HG03108 (cell line): ENCODE data around the gene AP3M1.
"Not testable (repeated sequence)": the region's sequence is repeated elsewhere in the genome, so short reads cannot be mapped to it uniquely, and the experiment has no call there.

ENCODE experiments used
- ATAC-seq: cut with Tn5 transposase; IDR thresholded peaks from one replicate; pipeline ENCODE4 v1.9.1; 2021; ENCODE audit warnings: moderate library complexity; ENCODE audit not compliant: unreplicated experiment

Gene AP3M1, protein sequence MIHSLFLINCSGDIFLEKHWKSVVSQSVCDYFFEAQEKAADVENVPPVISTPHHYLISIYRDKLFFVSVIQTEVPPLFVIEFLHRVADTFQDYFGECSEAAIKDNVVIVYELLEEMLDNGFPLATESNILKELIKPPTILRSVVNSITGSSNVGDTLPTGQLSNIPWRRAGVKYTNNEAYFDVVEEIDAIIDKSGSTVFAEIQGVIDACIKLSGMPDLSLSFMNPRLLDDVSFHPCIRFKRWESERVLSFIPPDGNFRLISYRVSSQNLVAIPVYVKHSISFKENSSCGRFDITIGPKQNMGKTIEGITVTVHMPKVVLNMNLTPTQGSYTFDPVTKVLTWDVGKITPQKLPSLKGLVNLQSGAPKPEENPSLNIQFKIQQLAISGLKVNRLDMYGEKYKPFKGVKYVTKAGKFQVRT

GRCh38 chr10:74150204-74150989 lies at the start of gene AP3M1:
AP3M1 (minus strand) TSS chr10:74150828; CDS start chr10:74138379, 12,449 bp downstream.
- ATAC-seq = peak; percentile 30

GRCh38 chr10:74199315-74199714 lies 48.7 kb upstream of the AP3M1 start:
- no peak for ATAC-seq

- no peak for ATAC-seq
Measured at GRCh38 chr10:74194999-74195398, 44.4 kb upstream of the AP3M1 start.

- no peak for ATAC-seq
Measured at GRCh38 chr10:74194545-74194944, 43.9 kb upstream of the AP3M1 start.

DNA sequence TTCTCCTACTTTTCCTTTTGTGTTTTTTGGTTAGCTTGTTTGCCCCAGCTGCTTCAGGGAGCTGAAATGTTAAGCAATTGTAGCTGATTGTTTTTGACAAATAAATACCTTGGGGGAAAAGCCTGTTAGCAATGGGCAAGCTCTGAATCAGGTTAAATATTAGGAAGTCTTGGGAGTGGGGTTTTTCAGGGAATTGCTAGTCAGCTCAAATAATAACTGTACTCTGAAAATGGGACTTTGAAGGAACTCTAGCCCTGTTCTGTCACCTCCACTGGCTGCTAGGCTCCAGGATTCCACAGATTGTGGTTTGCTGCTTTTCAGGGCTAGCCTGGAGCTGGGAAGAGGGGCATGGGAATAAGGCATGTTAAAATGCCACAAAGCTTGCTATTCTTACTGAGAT lies 39.9 kb upstream of the AP3M1 start:
- ATAC-seq = no peak

DNA sequence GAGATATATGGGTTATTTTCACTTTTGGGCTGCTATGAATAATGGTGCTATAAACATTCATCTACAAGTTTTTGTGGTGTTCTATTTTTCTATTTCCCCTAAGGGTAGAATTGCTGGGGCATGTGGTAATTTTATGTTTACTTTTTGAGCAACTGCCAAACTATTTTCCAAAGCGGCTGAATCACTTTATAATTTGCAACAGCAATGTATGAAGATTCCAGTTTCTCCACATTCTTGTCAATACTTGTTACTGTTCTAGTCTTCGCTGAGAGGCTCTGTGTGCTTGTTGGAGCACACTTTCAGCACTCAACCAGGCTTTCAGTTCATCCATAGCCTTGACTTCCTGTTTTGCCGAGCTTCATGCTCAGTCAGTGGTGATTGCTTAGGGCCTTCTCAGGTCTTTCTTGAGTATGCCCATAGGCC lies 39.4 kb upstream of the AP3M1 start:
- peak; percentile 83 for ATAC-seq

- ATAC-seq = not testable (repeated sequence)
Measured at GRCh38 chr10:74188617-74189016, 38.0 kb upstream of the AP3M1 start.

- ATAC-seq = no peak
Measured at GRCh38 chr10:74187237-74187636, 36.6 kb upstream of the AP3M1 start.

- no peak for ATAC-seq
Measured at GRCh38 chr10:74186678-74187077, 36.0 kb upstream of the AP3M1 start.

DNA sequence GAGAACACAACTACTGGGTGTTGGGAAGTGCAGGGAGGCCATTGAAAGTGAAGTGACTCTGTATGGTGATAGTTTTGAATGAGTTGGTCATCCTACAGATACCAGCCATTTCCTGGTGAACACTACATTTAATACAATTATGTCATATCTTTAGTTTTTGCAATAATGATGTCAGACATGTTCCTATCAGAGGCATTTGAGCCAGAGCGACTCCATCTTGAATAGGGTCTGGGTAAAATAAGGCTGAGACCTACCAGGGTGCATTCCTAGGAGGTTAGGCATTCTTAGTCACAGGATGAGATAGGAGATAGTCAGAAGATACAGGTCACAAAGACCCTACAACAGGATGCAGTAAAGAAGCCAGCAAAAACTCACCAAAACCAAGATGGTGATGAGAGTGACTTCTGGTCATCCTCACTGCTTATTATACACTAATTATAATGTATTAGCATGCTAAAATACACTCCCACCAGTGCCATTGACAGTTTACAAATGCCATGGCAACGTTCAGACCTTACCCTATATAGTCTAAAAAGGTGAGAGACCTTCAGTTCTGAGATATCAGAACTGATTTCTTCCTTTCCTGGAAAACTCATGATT lies 28.6 kb upstream of the AP3M1 start:
- ATAC-seq = no peak

DNA sequence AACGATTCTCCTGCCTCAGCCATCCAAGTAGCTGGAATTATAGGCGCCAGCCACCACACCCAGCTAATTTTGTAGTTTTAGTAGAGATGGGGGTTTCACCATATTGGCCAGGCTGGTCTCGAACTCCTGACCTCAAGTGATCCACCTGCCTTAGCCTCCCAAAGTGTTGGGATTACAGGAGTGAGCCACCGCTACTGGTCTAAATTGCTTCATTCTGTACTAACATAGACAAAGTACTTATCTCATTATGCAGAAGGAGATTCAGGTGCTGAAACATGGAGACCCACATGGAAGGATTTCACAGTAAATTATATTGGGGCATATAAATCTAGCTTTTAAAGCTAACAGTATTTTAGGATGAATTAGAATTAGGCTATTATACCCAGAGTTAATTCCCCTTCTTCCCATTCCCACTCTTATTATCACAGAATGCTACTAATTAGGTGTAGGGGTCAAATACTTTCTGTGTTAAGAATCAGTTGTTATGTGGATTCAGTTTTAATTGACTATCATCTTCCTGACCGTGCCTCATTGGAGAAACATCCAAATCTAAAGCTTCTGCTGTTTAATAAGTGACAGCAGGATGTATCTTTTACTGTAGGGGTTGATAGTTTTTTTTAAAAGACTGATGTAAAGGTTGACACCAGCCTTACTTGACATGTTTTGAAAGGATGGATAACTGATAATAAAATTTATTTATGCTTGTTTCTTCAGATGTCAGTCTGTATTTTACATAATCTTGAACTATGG lies 27.6 kb upstream of the AP3M1 start:
- no peak for ATAC-seq

GRCh38 chr10:74177140-74177677 lies 26.6 kb upstream of the AP3M1 start:
- no peak for ATAC-seq

DNA sequence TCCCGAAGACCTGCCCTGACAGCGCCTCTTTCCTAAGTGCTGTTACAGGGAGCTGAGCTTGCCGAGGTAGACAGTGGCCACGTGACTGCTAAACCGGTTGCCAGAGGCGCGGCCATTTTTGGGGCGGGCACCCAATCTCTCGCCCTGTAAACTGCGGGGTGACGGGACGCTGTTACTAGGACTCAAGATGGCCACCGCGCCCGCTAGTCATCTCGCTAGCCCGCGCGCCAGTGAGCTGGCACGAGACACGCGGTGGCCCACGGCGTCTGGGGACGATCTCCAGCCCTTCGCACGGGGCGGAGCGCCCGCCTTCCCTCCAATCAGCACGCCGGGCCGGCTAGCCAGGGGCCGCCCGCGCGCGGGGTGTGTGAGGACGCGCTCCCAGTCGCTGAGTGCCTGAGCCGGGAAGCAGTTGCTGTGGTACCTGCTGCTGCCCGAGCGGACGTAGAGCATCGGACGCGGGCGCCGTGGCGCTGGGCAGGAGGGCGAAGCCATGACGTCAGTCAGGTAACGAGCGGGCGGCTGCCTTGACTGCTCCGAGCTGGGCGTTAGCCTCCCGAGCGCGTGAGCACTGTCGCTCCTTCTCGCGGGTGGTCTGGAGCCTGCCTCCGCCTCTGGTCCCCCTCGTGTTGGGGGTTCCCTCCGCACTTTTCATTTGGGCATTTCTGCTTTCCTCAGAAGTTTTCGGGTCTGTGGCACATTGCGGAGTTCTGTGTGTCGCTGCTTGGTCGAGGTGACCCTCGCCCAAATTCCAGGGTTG lies 25.9 kb upstream of the AP3M1 start:
- ATAC-seq = peak; percentile 83

DNA sequence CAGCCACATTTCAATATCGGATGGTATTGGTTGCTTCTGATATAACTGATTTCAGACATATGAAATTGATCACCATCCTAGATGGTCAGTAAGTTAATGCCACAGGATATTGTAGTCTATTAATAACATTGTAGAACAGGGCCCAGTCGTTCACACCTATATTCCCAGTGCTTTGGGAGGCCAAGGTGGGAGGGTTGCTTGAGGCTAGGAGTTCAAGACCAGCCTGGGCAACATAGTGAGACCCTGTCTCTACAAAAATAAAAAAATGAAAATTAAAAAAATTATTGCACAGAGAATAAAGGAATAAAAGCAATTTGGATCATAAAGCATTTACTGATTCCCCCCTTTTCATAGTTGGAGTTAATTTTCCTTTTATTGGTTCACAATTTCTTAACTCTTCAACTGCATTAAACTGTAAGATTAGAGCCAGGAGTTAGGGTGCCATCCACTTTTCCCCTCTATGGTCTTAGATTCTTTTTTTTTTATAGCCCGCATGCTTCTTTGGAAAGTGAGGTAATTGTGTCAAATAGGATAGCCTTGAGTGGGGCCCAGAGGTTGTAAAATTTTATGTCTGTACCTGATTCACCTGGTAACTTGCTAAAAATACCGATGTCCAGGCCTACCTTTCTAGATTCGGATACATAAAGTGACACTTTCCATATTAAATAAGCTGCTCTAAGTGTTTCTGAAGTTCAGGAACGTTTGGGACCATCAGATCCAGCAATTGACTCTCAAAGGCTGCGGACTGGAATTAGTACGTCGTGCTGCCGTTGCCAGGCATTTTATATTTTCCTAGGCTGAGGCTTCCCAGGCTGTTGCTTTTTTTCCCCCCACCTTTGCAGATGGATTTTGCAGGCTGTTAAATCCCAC lies 25.1 kb upstream of the AP3M1 start:
- no peak for ATAC-seq

DNA sequence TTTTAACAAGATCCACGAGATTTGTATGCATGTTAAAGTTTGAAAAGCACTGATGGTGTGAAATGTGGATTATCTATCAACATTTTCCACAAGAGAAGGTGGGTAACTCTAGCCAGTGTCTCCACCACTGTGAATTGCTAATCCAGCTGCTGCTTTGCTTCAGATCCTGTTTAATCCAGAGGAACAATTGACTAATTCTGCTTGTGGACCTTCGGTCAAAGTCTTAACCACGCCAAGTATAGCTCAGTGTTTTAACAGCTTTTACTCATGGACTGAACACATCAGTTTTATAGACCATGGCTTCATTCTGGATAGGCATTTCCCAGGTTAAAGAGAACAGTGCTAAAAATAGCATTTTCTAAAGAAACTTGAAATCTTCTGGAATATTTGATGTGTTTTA lies 23.9 kb upstream of the AP3M1 start:
- ATAC-seq = no peak

- ATAC-seq = no peak
Measured at GRCh38 chr10:74171625-74172024, 21.0 kb upstream of the AP3M1 start.

DNA sequence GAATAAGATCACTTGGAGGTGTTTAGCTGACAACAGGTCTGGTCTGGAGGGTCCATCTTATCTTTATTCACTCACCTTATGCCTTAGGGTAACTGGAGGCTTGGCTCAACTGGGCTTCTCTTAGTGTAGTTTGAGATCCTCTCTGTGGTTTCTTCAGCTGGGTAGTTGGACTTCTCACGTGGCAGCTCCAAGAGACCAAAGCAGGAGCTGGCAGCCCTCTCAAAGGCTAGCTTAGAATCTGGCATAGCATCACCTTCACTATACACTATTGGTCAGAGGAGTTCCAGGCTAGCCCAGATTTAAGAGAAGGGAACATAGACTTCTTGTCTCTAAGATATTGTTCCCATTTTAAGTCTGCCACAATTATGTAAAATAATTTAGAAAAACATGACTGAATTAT lies 16.8 kb upstream of the AP3M1 start:
- no peak for ATAC-seq

DNA sequence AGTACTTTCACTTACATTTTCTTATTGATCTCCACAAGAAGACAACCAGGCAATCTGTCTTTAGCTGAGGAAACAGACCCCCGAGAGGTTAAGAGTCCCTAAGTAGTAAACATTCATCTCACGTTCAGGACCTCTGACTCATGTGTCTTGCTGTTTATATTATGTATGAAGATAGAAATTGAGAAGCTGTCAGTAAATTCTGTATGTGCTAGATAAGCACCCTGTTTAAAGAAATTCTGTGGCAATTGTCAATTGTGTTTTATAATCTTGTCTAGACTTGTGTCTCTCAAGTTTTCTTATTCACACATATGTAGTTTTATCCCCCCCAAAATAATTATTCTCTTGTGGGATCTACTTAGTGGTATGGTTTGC lies 14.9 kb upstream of the AP3M1 start:
- ATAC-seq = no peak
